ENCODE data around the gene NCDN. TPM values are rescaled to one million over a fixed set of nuclear protein-coding genes. Genes with fewer than 3 reads are reported as not detected.

The NCDN gene
- total RNA-seq, 1 donor = 24.4 TPM

DNA sequence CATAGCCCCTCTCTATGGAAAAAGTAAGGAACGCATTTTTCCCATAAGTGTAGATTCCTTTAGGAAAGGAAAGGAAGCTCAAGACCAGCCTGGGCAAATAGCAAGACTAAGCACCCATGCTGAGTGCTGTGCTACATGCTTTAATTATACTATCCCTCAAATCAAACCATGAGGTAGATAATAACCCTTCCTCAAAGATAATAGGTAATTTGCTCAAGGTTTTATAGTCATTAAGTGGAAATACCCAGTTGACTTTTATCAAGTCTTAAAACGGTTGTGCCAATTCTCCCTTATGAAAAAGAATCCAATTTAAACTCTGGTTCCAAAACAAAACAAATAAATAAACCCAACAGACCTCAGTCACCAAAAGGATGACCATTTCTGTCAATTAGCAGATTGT is 3.7 kb upstream of the NCDN start:
- H3K4me3 ChIP-seq (ENCODE audit: low read depth, low read length) = no peak overlapping the region
- no peak for TF ChIP-seq CTCF (IDR thresholded peaks at IDR 0.05; ENCODE audit: insufficient read depth, low read length)
- no peak for DNase-seq (ENCODE audit: low read depth)

DNA sequence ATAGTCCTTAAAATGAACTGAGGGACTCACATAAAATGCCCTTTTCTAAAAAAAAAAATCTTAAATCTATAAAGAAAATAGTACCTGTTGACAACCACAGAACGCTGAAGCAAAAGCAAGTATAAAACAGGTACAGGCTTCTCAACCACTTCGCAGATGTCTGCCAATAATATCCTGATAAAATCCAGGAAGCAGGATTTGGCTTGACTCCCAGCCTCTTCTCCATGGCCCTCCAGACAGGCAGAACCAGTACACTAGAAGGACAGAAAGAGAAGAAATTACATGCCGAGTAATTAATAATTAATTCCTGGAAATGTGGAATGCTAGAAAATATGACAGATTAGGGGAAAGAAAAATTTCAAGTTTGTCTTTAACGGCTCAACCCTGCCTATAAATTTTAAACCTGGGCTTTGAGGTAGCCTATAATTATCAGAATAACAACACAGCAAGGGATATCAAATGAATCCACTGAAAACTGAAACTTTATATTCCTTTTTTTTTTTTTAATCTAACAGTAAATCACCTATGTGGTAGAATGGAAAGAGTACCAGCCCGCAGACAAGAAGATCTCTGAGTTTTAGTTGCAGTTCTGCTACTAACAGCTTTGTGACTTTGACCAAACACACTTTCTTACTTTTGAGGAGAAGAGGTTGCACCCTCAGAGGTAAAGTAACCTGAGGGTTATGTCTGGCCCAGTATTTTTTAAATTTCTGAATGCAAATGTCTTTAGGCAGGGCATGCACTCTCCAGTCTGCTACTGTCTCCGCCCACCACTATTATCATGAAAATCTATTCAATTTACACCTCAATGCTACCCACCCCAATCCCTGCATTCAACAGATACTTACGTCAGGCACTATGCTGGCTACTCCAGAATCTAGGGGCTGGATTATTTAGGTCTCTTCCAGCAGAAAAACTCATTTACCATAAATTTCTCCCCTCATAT is 3.1 kb upstream of the NCDN start:
- peak; percentile 44 for DNase-seq (ENCODE audit: low read depth)
- H3K4me3 ChIP-seq (ENCODE audit: low read depth, low read length) = no peak overlapping the region
- TF ChIP-seq CTCF (IDR thresholded peaks at IDR 0.05; ENCODE audit: insufficient read depth, low read length) = no peak

GRCh38 chr1:35555212-35555584 is 2.4 kb upstream of the NCDN start:
- no peak for TF ChIP-seq CTCF (IDR thresholded peaks at IDR 0.05; ENCODE audit: insufficient read depth, low read length)
- DNase-seq (ENCODE audit: low read depth) = no peak
- H3K4me3 ChIP-seq (ENCODE audit: low read depth, low read length) = peak overlapping the region; percentile 34

DNA sequence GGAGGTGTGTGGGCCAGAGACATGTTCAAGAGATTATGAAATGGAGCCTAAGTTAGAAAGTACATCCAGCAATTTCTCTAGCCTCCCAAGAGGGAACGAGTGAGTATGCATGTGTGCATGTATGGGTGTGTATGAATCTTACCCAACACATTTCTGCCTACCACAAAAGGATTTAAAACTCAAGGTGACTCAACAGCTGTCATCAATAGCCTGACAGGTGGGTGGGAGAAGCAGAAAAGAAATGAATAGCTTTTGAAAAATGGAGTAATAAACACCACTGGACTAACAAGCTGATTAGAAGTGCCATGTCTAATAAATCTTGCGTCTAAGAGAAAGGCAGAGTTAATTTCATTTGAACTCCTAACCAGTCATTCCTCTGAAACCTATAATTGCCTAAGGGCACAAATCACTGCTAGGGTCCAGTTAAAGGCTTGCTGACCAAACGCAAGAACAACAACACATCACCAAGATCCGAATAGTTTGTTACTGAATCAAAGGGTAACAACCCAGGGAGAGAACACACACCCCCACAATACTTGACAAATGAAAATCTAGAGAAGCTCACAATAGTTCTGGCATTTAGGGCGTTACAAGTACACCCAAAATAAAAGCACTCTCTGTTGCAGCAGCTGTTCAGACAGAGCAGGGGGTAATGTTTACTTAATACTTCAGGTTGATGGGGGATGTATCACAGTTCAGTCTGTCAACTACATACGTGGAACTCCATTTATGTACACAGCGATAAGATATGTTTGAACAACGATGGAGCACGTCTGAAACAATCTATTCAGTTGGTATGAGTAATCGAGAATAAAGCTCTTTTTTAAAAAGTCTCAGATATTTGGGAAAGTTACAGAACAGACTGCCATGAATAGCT is 1.8 kb upstream of the NCDN start:
- peak; percentile 69 for DNase-seq (ENCODE audit: low read depth)
- H3K4me3 ChIP-seq (ENCODE audit: low read depth, low read length) = peak overlapping the region; percentile 96
- no peak for TF ChIP-seq CTCF (IDR thresholded peaks at IDR 0.05; ENCODE audit: insufficient read depth, low read length)

- no peak for TF ChIP-seq CTCF (IDR thresholded peaks at IDR 0.05; ENCODE audit: insufficient read depth, low read length)
- DNase-seq (ENCODE audit: low read depth) = no peak
- H3K4me3 ChIP-seq (ENCODE audit: low read depth, low read length) = peak overlapping the region; percentile 96
These were observed 998 bp upstream of the NCDN start for GRCh38 chr1:35556484-35557117.

GRCh38 chr1:35557118-35557610 is 435 bp upstream of the NCDN start, which contains the start of gene KIAA0319L:
Gene KIAA0319L, minus strand, starts transcription at chr1:35557403. Its CDS starts 2,912 bp downstream, at chr1:35554491.
- peak within 1 kb of the TSS; percentile 96 for H3K4me3 ChIP-seq (ENCODE audit: low read depth, low read length)
- TF ChIP-seq CTCF (IDR thresholded peaks at IDR 0.05; ENCODE audit: insufficient read depth, low read length) = no peak
- DNase-seq (ENCODE audit: low read depth) = no peak
